WTC11 (cell line): ENCODE measurements around the gene DOCK1. TPM values are rescaled to one million over a fixed set of nuclear protein-coding genes. Genes with fewer than 3 reads are reported as not detected.
A peak's percentile ranks its signal among the peaks of the same experiment; 100 is the strongest.

ENCODE experiments used
- ATAC-seq: fragments of 200-7000 bp; cut with Tn5 transposase; 2 replicates; pipeline ENCODE4 v1.10.0; 2021; ENCODE audit warnings: mild to moderate bottlenecking, moderate library complexity
- CTCF ChIA-PET: fragments of 300-600 bp; sonication (Branson Sonifier 250); formaldehyde crosslinking; loops from one replicate; lab custom pipeline; 2021; ENCODE audit warnings: antibody characterized with exemption; lab: Charles Lee
- POLR2A ChIA-PET: fragments of 350-600 bp; sonication (Branson Sonifier 250); formaldehyde crosslinking; loops from one replicate; lab custom pipeline; 2021; ENCODE audit warnings: antibody characterized with exemption; lab: Charles Lee
- DNase-seq: peaks from one replicate; pipeline ENCODE4 v3.0.0; 2021; ENCODE audit warnings: low spot score
- H3K27ac Mint-ChIP-seq: 2 replicates; pipeline ENCODE4 v1.8.0; 2021; ENCODE audit warnings: mixed read lengths
- H3K27me3 Mint-ChIP-seq: 2 replicates; pipeline ENCODE4 v1.8.0; 2021; ENCODE audit warnings: low read depth, mild to moderate bottlenecking, moderate library complexity, mixed read lengths
- H3K36me3 Mint-ChIP-seq: 2 replicates; pipeline ENCODE4 v1.8.0; 2021; ENCODE audit warnings: mixed read lengths
- H3K4me1 Mint-ChIP-seq: 2 replicates; pipeline ENCODE4 v1.8.0; 2022; ENCODE audit warnings: mixed read lengths
- H3K4me3 Mint-ChIP-seq: 2 replicates; pipeline ENCODE4 v1.8.0; 2021; ENCODE audit warnings: mild to moderate bottlenecking, moderate library complexity, mixed read lengths
- H3K9me3 Mint-ChIP-seq: 2 replicates; pipeline ENCODE4 v1.8.0; 2021; ENCODE audit warnings: mixed read lengths
- AR ChIP-seq: fragments of 250-450 bp; sonication (Bioruptor Pico); IDR thresholded peaks from 2 replicates; pipeline ENCODE4 v1.9.0; 2021; ENCODE audit warnings: mild to moderate bottlenecking
- CREB1 ChIP-seq: sonication (generic); formaldehyde crosslinking; IDR thresholded peaks from 2 replicates; pipeline ENCODE4 v1.8.0; 2023; ENCODE audit warnings: mild to moderate bottlenecking, missing genetic modification reagents
- E2F1 ChIP-seq: sonication (generic); formaldehyde crosslinking; IDR thresholded peaks from 2 replicates; pipeline ENCODE4 v1.8.0; 2022; ENCODE audit warnings: mild to moderate bottlenecking, missing genetic modification reagents
- ELF4 ChIP-seq: sonication (generic); formaldehyde crosslinking; IDR thresholded peaks from 2 replicates; pipeline ENCODE4 v1.8.1; 2022; ENCODE audit warnings: low read depth, mild to moderate bottlenecking, moderate library complexity, missing genetic modification reagents
- ERG ChIP-seq: fragments of 250-450 bp; sonication (Bioruptor Pico); IDR thresholded peaks from 2 replicates; pipeline ENCODE4 v1.8.0; 2021; ENCODE audit warnings: mild to moderate bottlenecking
- ESRRA ChIP-seq: sonication (generic); formaldehyde crosslinking; IDR thresholded peaks from 2 replicates; pipeline ENCODE4 v1.8.1; 2022; ENCODE audit warnings: mild to moderate bottlenecking, missing genetic modification reagents, borderline replicate concordance
- FOXJ3 ChIP-seq: sonication (generic); formaldehyde crosslinking; IDR thresholded peaks from 2 replicates; pipeline ENCODE4 v1.9.0; 2021; ENCODE audit warnings: missing genetic modification reagents, mild to moderate bottlenecking, borderline replicate concordance
- GABPB1 ChIP-seq: sonication (generic); formaldehyde crosslinking; IDR thresholded peaks from 2 replicates; pipeline ENCODE4 v1.8.1; 2023; ENCODE audit warnings: mild to moderate bottlenecking, missing genetic modification reagents
- HMGA2 ChIP-seq: fragments of 250-450 bp; sonication (Bioruptor Pico); IDR thresholded peaks from 2 replicates; pipeline ENCODE4 v1.4.0; 2021; ENCODE audit warnings: mild to moderate bottlenecking, moderate library complexity
- IRF1 ChIP-seq: sonication (generic); formaldehyde crosslinking; IDR thresholded peaks from 2 replicates; pipeline ENCODE4 v1.8.0; 2023; ENCODE audit warnings: missing genetic modification reagents
- MAX ChIP-seq: sonication (generic); formaldehyde crosslinking; IDR thresholded peaks from 2 replicates; pipeline ENCODE4 v1.8.0; 2022; ENCODE audit warnings: mild to moderate bottlenecking, missing genetic modification reagents
- MLX ChIP-seq: sonication (generic); formaldehyde crosslinking; IDR thresholded peaks from 2 replicates; pipeline ENCODE4 v1.8.1; 2023; ENCODE audit warnings: mild to moderate bottlenecking, missing genetic modification reagents, moderate library complexity
- MXD4 ChIP-seq: fragments of 250-450 bp; sonication (Bioruptor Pico); IDR thresholded peaks from 2 replicates; pipeline ENCODE4 v1.8.0; 2021; ENCODE audit warnings: mild to moderate bottlenecking, moderate library complexity, borderline replicate concordance
- MYBL2 ChIP-seq: sonication (generic); formaldehyde crosslinking; IDR thresholded peaks from 2 replicates; pipeline ENCODE4 v1.8.1; 2023; ENCODE audit warnings: mild to moderate bottlenecking, moderate library complexity, missing genetic modification reagents
- NR2C2 ChIP-seq: sonication (generic); formaldehyde crosslinking; IDR thresholded peaks from 2 replicates; pipeline ENCODE4 v1.8.0; 2022; ENCODE audit warnings: mild to moderate bottlenecking, missing genetic modification reagents
- PRRX2 ChIP-seq: fragments of 250-450 bp; sonication (Bioruptor Pico); IDR thresholded peaks from 2 replicates; pipeline ENCODE4 v1.8.0; 2021; ENCODE audit warnings: mild to moderate bottlenecking
- SP1 ChIP-seq: sonication (generic); formaldehyde crosslinking; conservative IDR thresholded peaks from 2 replicates; pipeline ENCODE4 v1.8.1; 2022; ENCODE audit warnings: missing genetic modification reagents
- STAT6 ChIP-seq: sonication (generic); formaldehyde crosslinking; conservative IDR thresholded peaks from 2 replicates; pipeline ENCODE4 v1.8.1; 2023; ENCODE audit warnings: mild to moderate bottlenecking, low read depth, missing genetic modification reagents, moderate library complexity
- TP53 ChIP-seq: sonication (generic); formaldehyde crosslinking; IDR thresholded peaks from 2 replicates; pipeline ENCODE4 v1.8.1; 2023; ENCODE audit warnings: mild to moderate bottlenecking, missing genetic modification reagents
- ZMAT4 ChIP-seq: fragments of 250-450 bp; sonication (Bioruptor Pico); IDR thresholded peaks from 2 replicates; pipeline ENCODE4 v1.9.0; 2021; ENCODE audit warnings: mild to moderate bottlenecking
- ZNF232 ChIP-seq: sonication (generic); formaldehyde crosslinking; IDR thresholded peaks from 2 replicates; pipeline ENCODE4 v1.8.0; 2022; ENCODE audit warnings: mild to moderate bottlenecking, missing genetic modification reagents
- ZNF423 ChIP-seq: fragments of 250-450 bp; sonication (Bioruptor Pico); IDR thresholded peaks from 2 replicates; pipeline ENCODE4 v2.1.2; 2022; ENCODE audit warnings: mild to moderate bottlenecking, moderate library complexity
- total RNA-seq: library from RNA; stranded (reverse); gene quantifications from 3 replicates; pipeline ENCODE4 v1.2.3, GENCODE V29; 2021

Gene DOCK1
- total RNA-seq, 1 experiment from 2014 or later = 52.1 TPM

- no peaks in the 10 kb centered on the region for H3K9me3 Mint-ChIP-seq
- no peak for DNase-seq
- H3K36me3 Mint-ChIP-seq = peaks cover 27% of the 10 kb centered on the region
- H3K4me1 Mint-ChIP-seq = peaks cover 17% of the 10 kb centered on the region
- no peak for TF ChIP-seq ZMAT4
- TF ChIP-seq ZNF423 (CRISPR knock-in tag) = no peak
- no peak for TF ChIP-seq STAT6 (CRISPR knock-in tag)
- no peak for TF ChIP-seq TP53 (CRISPR knock-in tag)
- TF ChIP-seq ZNF232 (CRISPR knock-in tag) = no peak
- no peak for TF ChIP-seq MYBL2 (CRISPR knock-in tag)
- no peak for TF ChIP-seq AR
- TF ChIP-seq SP1 (CRISPR knock-in tag) = no peak
- no peak for TF ChIP-seq CREB1 (CRISPR knock-in tag)
- TF ChIP-seq MAX = no peak
- TF ChIP-seq MXD4 (CRISPR knock-in tag) = no peak
- H3K27ac Mint-ChIP-seq = no peak overlapping the region
- ChIA-PET POLR2A (interaction anchor here (0.7 kb wide), 1 partner anchor 279 kb away, joined by 3 read pairs; no protein-coding TSS in a partner anchor), CTCF (interaction anchor here (1.2 kb wide), 1 partner anchor 17 kb away, joined by 3 read pairs; no protein-coding TSS in a partner anchor)
- peak; percentile 21; the same call in 1 of the 2 replicates for ATAC-seq
- no peaks in the 10 kb centered on the region for H3K27me3 Mint-ChIP-seq
- no peak overlapping the region for H3K4me3 Mint-ChIP-seq
Observed at GRCh38 chr10:127013211-127013656, 108.0 kb downstream of the DOCK1 start.

- peaks cover 17% of the 10 kb centered on the region for H3K4me1 Mint-ChIP-seq
- no peak overlapping the region for H3K27ac Mint-ChIP-seq
- CTCF ChIA-PET = interaction anchor here (1.2 kb wide), 1 partner anchor 17 kb away, joined by 3 read pairs; no protein-coding TSS in a partner anchor
- POLR2A ChIA-PET = no interaction called here
- ATAC-seq (no peak), DNase-seq (no peak)
- peaks cover 30% of the 10 kb centered on the region for H3K36me3 Mint-ChIP-seq
- H3K9me3 Mint-ChIP-seq = no peaks in the 10 kb centered on the region
- H3K4me3 Mint-ChIP-seq = no peak overlapping the region
- no peaks in the 10 kb centered on the region for H3K27me3 Mint-ChIP-seq
- no peak for TF ChIP-seq ERG
- no peak for TF ChIP-seq FOXJ3
- TF ChIP-seq HMGA2 (CRISPR knock-in tag) = no peak
- TF ChIP-seq IRF1 (CRISPR knock-in tag) = no peak
- TF ChIP-seq ELF4 (CRISPR knock-in tag) = no peak
- no peak for TF ChIP-seq NR2C2 (CRISPR knock-in tag)
- TF ChIP-seq PRRX2 (CRISPR knock-in tag) = no peak
- no peak for TF ChIP-seq ESRRA
- TF ChIP-seq ZNF232 (CRISPR knock-in tag) = no peak
- TF ChIP-seq MXD4 (CRISPR knock-in tag) = no peak
- no peak for TF ChIP-seq MLX (CRISPR knock-in tag)
- no peak for TF ChIP-seq GABPB1 (CRISPR knock-in tag)
- no peak for TF ChIP-seq E2F1 (CRISPR knock-in tag)
Observed at GRCh38 chr10:127013691-127014473, 108.7 kb downstream of the DOCK1 start.
